Epithelial cell of esophagus (primary cell): ENCODE measurements around the gene MACROD2.

Experiments used
- DNase-seq: peaks from one replicate; pipeline ENCODE4 v3.0.0; 2010; ENCODE audit warnings: low read depth
- H3K4me3 ChIP-seq: 2 replicates; pipeline ENCODE4 v1.5.1; 2011; ENCODE audit warnings: mild to moderate bottlenecking, low read length, control low read depth
- CTCF ChIP-seq: IDR thresholded peaks from 2 replicates; pipeline ENCODE4 v1.5.1; 2011; ENCODE audit warnings: low read depth, mild to moderate bottlenecking, low read length, control low read depth, inconsistent platforms; ENCODE audit not compliant: insufficient read depth; ENCODE audit errors: missing control alignments

The MACROD2 gene

GRCh38 chr20:14732996-14733395 lies 737.7 kb downstream of the MACROD2 start:
- no peak for TF ChIP-seq CTCF
- DNase-seq = no peak
- H3K4me3 ChIP-seq = no peak overlapping the region

GRCh38 chr20:14740380-14740779 lies 745.1 kb downstream of the MACROD2 start:
- H3K4me3 ChIP-seq = no peak overlapping the region
- TF ChIP-seq CTCF = no peak
- no peak for DNase-seq

- TF ChIP-seq CTCF = no peak
- no peak overlapping the region for H3K4me3 ChIP-seq
- DNase-seq = no peak
Measured at GRCh38 chr20:14741616-14742015, 746.3 kb downstream of the MACROD2 start.

GRCh38 chr20:14744723-14745122 lies 749.4 kb downstream of the MACROD2 start:
- no peak for TF ChIP-seq CTCF
- DNase-seq = no peak

GRCh38 chr20:14745830-14746229 lies 750.5 kb downstream of the MACROD2 start:
- no peak for DNase-seq
- H3K4me3 ChIP-seq = no peak overlapping the region
- TF ChIP-seq CTCF = no peak

More at GRCh38 chr20:14744723-14745122, 749.4 kb downstream of the MACROD2 start:
- no peak overlapping the region for H3K4me3 ChIP-seq

- TF ChIP-seq CTCF = no peak
- H3K4me3 ChIP-seq = no peak overlapping the region
- no peak for DNase-seq
Measured at GRCh38 chr20:14751191-14751590, 755.9 kb downstream of the MACROD2 start.

GRCh38 chr20:14757728-14758127 lies 762.4 kb downstream of the MACROD2 start:
- no peak for TF ChIP-seq CTCF

More at GRCh38 chr20:14757728-14758127, 762.4 kb downstream of the MACROD2 start:
- no peak for DNase-seq
- no peak overlapping the region for H3K4me3 ChIP-seq
